ENCODE measurements around the gene TEKTIP1. TPM values are rescaled to one million over a fixed set of nuclear protein-coding genes. Genes with fewer than 3 reads are reported as not detected.

Gene TEKTIP1
- total RNA-seq, 1 experiment from 2014 or later, result 1.3 TPM

DNA sequence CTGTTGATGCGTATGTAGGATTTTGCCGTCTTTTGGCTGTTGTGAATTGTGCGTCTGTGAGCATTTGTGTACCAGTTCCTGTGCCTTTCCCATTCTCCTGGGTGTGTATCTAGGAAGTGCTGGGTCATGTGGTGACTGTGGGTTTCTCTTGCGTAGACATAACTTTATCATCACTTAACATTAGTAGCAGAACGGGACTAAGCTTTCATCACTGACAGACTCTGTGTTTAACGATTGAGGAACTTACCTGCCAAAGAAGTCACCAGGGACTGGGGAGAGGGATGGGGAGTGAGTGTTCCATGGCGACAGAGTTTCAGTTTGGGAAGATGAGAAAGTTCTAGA, 17.9 kb upstream of the TEKTIP1 start:
- H4K91ac ChIP-seq (ENCODE audit: insufficient read length, low read depth, low read length), result no peak overlapping the region
- H3K4me1 ChIP-seq (ENCODE audit: insufficient read depth, low read length), result peaks cover 3% of the 10 kb centered on the region; the same call in 1 of the 2 replicates
- no peak overlapping the region for H2BK12ac ChIP-seq (ENCODE audit: insufficient read length, low read depth, low read length)
- H3K9me3 Mint-ChIP-seq, result no peaks in the 10 kb centered on the region; a peak in 1 of 5 replicates
- H3K56ac ChIP-seq (ENCODE audit: insufficient read length, low read depth, low read length), result no peak overlapping the region
- H3K79me2 ChIP-seq (ENCODE audit: insufficient read depth, low read length), result no peaks in the 10 kb centered on the region; the same call in 1 of the 2 replicates
- H3K27me3 Mint-ChIP-seq (ENCODE audit: low read depth), result no peaks in the 10 kb centered on the region
- H3K9ac ChIP-seq (ENCODE audit: extremely low read depth, insufficient read length, low read length), result no peak overlapping the region
- no peak overlapping the region for H2BK120ac ChIP-seq (ENCODE audit: low read depth, low read length, poor library complexity, severe bottlenecking)
- H4K5ac ChIP-seq (ENCODE audit: insufficient read length, low read depth, low read length), result no peak overlapping the region
- no peak overlapping the region for H3K27ac ChIP-seq (ENCODE audit: insufficient read length, low read depth, low read length)
- no peak for DNase-seq
- H3K4ac ChIP-seq (ENCODE audit: low read depth, low read length), result no peak overlapping the region
- peak overlapping the region in 2 of 3 experiments; percentile 70 to 86; a peak in 4 of 7 replicates for H3K27ac Mint-ChIP-seq
- H3K79me1 ChIP-seq (ENCODE audit: insufficient read depth, low read depth, low read length, poor library complexity, severe bottlenecking), result no peaks in the 10 kb centered on the region
- WGBS (ENCODE audit: extremely low coverage, insufficient read length, low lambda C conversion rate), result no CpG with 5 or more reads among the region's 7 CpGs
- H2BK20ac ChIP-seq (ENCODE audit: low read depth, low read length, poor library complexity, severe bottlenecking), result no peak overlapping the region
- no peak overlapping the region for H2BK15ac ChIP-seq (ENCODE audit: low read depth, low read length)
- no peaks in the 10 kb centered on the region for H4K20me1 ChIP-seq (ENCODE audit: control insufficient read depth, insufficient read depth, insufficient read length)
- no peak overlapping the region for H3K4me2 ChIP-seq (ENCODE audit: insufficient read depth, insufficient read length, low read length)
- no peak overlapping the region for H2AFZ ChIP-seq (ENCODE audit: low read length)
- H3K27me3 ChIP-seq (ENCODE audit: insufficient read depth, low read length), result no peaks in the 10 kb centered on the region
- peaks cover 6 to 27% (median 25%) of the 10 kb centered on the region in 3 experiments for H3K36me3 Mint-ChIP-seq (ENCODE audit: insufficient read depth in 1 of 3, low read depth in 3 of 3)
- TF ChIP-seq, protein P1, sequence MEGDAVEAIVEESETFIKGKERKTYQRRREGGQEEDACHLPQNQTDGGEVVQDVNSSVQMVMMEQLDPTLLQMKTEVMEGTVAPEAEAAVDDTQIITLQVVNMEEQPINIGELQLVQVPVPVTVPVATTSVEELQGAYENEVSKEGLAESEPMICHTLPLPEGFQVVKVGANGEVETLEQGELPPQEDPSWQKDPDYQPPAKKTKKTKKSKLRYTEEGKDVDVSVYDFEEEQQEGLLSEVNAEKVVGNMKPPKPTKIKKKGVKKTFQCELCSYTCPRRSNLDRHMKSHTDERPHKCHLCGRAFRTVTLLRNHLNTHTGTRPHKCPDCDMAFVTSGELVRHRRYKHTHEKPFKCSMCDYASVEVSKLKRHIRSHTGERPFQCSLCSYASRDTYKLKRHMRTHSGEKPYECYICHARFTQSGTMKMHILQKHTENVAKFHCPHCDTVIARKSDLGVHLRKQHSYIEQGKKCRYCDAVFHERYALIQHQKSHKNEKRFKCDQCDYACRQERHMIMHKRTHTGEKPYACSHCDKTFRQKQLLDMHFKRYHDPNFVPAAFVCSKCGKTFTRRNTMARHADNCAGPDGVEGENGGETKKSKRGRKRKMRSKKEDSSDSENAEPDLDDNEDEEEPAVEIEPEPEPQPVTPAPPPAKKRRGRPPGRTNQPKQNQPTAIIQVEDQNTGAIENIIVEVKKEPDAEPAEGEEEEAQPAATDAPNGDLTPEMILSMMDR (conservative IDR thresholded peaks at IDR 0.05), result no peak
- no peak overlapping the region for H3K14ac ChIP-seq (ENCODE audit: insufficient read depth, low read length)
- no peaks in the 10 kb centered on the region for H3K23me2 ChIP-seq (ENCODE audit: insufficient read length, low read depth, low read length, poor library complexity, severe bottlenecking)
- no peak overlapping the region; a peak in 1 of 5 replicates for H3K4me3 Mint-ChIP-seq
- no peak overlapping the region for H4K8ac ChIP-seq (replicated peaks; ENCODE audit: insufficient read length, low read depth, low read length)
- no peaks in the 10 kb centered on the region for H3K9me3 ChIP-seq (ENCODE audit: control insufficient read depth, low read depth, low read length)
- peaks cover 29 to 32% of the 10 kb centered on the region in 2 experiments for H3K4me1 Mint-ChIP-seq
- H2AK5ac ChIP-seq (ENCODE audit: insufficient read length, low read length), result no peak overlapping the region
- no peak overlapping the region for H3K23ac ChIP-seq (ENCODE audit: insufficient read length, low read depth, low read length)
- H3K18ac ChIP-seq (ENCODE audit: insufficient read length, low read depth, low read length), result no peak overlapping the region
- H3T11ph ChIP-seq (ENCODE audit: low read length), result no peak overlapping the region
- H2BK5ac ChIP-seq (ENCODE audit: insufficient read length, low read length), result no peak overlapping the region
